GM21723 (cell line): ENCODE data around the gene SOX13.

Experiments
- ATAC-seq: cut with Tn5 transposase; IDR thresholded peaks from one replicate; pipeline ENCODE4 v1.9.1; 2021; ENCODE audit warnings: mild to moderate bottlenecking, moderate library complexity; ENCODE audit not compliant: unreplicated experiment

The SOX13 gene

DNA sequence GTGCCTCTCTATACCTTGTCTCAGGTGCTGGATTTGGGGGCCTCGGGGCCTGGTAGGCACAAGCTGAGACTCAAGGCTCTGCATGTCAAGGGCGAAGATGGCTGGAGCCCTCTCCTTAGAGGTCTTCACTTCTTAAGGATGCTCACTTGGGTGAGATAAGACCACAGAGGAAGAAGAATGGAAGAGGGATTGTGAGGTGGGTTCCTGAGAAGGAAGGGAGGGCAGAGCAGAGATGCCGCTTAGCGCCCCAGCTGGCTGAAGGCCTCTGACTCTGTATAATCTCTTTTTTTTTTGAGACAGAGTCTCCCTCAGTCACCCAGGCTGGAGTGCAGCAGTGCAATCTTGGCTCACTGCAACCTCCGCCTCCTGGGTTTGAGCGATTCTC, 32.2 kb downstream of the SOX13 start:
- no peak for ATAC-seq

DNA sequence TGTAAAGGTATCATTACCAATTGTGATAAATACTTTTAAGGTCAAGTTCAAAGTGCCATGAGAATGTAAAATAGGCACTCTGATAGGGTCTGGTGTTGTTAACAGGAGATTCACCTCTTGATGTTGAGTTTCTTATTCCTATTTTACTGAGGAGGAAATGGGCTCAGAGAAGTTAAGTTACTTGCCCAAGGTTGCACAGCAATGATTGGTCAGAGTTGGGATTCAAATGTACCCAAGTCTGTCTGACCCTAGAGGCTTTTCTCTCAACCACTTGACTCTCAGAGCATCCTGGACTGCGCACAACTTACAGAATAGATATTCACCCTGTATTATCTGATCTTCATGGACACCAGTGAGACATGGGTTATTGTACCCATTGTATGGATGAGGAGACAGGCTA, 33.9 kb downstream of the SOX13 start:
- ATAC-seq: no peak

DNA sequence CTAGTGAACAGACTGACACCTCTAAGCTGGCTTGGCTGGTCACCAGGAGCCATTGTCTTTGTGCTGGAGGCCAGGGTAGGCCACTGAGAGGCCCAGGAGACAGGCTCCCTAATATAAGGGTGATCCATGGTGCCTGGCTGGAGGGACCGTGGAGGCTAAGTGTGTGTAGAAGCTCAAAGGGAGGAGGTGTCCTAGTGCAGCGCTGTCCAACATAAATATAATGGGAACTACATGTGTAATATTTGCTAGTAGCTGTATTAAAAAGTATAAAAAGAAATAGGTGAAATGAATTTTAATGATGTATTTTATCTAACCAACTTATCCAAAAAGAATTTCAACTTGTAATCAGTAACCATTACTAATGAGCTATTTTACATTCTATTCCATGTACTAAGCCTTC, 35.0 kb downstream of the SOX13 start:
- no peak for ATAC-seq

DNA sequence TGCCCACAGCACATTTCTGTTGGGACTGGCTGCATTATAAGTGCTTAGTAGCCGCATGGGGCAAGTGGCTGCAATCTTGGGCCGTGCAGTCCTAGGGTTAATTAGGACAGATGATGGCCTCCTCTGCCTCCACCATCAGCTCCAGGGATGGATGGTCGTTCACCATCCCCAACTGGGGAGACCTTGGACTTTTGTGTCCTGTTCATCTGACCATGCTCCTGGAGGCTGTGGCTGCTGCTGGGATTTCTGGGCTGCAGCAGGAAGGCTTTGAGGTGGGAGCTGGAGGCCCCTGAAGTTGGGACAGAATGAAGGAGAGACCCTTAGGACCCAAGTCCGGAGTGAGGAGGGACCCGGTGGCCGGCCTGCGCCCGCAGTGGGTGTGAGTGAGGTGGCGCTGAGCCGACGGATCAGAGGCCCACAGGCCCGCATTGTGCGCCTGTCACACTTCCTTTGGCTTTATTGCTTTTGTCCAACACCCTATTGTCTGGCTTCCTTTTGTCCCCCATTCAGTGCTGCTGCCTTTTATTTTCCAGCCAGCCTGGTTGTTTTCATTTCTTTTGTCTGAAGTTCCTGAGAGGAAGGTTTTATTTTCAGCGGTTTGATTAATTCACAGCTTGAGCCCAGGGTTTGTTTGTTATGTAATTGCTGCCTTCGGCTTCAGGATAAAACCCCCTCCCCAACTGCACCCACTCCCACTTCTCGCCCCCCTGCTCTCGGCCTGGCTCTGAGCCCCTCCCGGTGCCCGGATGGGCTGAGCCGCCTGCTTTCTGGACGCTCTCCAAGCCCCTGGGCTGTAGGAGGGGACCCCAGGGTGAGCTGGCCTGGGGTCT, 35.6 kb downstream of the SOX13 start:
- no peak for ATAC-seq

DNA sequence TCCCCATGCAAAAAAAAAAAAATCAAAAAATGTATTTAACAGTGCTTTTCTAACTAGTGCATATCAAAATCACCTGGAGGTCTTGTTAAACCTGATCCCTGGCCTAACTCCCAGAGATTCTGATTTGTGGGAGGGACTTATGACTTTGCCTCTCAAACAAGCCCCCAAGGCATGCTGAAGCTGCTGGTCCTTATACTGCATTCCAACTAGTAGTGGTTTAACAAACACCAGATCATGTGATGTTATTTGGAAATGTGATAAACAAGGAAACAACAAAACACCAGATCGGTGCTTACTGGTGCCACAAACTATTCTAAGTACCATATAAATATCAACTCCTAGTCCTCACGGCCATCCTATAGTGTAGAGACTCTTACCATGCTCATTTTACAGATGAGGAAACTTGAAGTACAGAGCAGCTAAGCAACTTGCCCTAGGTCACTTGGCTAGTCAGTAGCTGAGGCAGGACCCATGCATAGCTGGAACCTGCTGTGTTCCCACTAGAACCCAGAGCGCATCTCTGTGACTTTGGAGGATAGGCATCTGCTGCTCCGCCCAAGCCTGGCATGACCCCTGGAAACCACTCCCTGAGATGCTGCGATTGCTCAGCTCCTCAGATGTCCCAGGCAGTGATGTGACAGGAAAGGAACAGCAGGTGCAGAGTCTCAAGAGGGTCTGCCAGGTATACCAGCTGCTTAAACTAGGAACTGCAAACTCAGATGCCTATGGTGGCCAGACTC, 38.1 kb downstream of the SOX13 start:
- ATAC-seq: no peak

DNA sequence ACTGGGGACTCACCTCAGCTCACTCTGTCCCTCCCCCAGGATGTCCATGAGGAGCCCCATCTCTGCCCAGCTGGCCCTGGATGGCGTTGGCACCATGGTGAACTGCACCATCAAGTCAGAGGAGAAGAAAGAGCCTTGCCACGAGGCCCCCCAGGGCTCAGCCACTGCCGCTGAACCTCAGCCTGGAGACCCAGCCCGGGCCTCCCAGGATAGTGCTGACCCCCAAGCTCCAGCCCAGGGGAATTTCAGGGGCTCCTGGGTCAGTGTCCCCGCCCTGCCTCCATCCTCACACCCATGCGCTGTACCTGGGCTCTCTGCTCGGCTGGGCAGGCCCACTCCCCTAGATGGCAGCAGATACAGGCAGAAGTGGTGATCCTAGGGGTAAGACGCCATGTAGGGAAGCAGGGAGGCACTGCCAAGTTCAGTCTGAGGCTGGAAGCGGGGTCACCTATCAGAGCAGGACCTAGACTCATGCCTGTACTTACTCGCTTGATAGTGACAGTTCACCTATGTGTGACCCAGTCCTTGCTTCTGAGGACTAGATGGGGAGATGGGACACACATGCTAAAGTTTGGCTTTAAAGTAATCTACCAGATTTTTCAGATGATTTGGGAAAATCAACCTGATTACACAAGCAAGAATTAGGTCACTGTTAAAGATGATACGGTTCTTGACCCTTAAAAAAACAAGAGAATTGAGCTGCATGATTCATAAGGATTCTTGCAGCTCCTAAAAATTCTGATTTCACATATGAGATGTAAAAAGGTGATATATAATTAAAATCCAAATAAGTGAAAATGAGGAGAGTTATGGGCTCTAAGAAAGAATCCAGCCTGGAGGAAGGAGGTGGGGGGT, 40.2 kb downstream of the SOX13 start:
- ATAC-seq: no peak

DNA sequence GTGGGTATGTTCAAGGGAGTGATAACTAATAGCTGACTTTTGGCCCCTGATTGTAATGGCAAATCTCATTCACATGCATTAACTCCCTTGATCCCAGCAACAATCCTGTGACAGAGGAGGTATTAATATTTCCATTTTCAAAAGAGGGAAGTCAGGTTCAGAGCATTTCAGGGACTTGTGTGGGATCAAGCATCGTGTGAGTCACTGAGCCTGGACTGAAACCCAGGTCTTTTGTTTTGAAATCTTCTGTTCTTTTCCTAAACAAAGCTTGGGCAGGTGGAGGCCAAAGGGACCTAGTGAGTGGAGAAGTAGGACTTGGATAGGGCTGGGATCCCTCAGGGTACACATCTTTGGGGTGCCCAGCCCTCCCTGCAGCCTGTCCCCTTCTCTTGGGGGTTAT, 41.0 kb downstream of the SOX13 start:
- ATAC-seq: no peak

DNA sequence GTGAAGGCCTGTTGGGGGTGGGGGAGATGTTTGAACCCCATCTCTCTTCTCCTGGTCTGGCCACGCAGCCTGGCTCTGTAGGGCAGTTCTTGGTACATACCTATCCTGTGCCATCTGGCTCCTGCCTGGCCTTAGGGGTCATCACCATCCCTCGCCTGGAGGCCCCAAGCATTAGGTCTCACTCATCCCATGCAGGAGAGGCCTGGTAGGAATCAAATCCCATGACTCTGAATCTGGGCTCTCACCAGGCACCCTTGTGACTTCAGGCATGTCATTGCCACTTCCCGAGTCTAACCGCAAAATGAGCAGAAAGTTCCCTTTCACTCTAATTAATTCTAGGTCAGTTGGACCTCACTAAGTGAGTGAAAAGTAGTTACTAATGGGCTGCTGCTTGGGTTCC, 41.7 kb downstream of the SOX13 start:
- ATAC-seq: no peak

DNA sequence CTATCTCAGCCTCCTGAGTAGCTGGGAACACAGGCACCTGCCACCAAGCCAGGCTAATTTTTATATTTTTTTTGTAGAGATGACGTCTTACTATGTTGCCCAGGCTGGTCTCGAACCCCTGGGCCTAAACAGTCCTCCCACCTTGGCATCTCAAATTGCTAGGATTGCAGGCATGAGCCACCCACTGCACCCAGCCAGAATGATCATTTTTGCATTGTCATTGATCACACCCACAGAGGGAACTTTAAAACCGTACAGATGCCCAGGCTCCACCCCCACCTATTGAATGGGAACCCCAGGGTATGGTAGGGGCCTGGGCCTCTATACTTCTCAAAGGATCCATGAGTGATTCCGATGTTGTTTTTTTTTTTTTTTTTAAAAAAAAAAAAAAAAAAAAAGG, 42.2 kb downstream of the SOX13 start:
- ATAC-seq: no peak

DNA sequence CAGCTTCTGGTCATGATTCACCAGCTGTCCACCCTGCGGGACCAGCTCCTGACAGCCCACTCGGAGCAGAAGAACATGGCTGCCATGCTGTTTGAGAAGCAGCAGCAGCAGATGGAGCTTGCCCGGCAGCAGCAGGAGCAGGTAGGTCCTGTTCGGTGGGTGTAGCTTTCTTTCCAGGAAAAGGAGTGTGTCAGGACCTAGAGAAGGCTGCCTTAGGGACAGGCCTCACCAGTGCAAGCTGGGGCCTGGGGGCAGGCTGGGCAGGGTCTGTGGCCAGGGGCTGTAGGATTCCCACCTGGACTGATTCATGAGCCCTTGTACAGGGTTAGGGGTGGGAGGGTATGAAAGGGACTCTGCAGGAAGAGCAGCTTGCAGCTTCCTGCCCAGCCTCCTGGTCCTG, 43.6 kb downstream of the SOX13 start:
- no peak for ATAC-seq

DNA sequence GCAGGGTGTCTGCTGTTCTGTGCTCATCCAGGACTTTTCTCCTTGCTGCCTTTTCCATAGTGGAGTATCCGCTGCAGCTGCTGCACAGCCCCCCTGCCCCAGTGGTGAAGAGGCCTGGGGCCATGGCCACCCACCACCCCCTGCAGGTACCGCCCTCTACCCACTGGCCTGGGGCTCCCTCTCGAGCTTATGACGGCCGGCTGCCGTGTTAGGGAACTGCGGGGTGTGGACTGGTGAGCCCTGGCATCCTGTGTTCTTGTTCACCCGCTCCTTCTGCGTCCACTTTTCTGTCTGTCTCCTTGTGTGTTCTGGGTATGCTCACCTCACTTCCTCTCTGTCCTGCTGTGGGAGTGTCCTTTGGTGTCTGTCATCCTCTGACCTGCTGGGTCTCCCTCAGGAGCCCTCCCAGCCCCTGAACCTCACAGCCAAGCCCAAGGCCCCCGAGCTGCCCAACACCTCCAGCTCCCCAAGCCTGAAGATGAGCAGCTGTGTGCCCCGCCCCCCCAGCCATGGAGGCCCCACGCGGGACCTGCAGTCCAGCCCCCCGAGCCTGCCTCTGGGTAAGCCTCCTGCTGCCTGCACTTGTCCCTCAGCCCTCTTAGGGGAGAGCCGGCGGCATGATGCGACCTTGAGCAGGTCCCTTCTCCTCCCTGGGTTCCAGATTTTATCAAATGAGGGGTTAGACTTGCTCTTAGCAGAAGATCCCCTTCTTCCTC, 49.1 kb downstream of the SOX13 start:
- ATAC-seq: no peak

DNA sequence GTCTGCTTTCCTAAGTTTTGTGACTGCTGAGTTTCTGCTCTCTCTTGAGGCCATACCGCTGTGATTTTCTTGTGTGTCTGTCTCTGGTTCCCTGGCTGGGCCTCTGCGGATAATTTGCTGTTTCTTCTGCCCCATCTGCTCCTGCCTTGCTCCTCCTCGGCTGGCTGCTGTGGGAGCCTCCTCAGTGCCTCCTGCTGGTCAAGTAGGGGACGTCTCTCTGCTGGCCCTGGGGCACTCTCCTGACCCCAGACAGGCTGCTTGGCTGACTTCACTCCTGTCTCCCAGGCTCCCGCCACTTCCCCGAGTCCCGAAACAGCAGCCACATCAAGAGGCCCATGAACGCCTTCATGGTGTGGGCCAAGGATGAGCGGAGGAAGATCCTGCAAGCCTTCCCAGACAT, 50.5 kb downstream of the SOX13 start:
- no peak for ATAC-seq

DNA sequence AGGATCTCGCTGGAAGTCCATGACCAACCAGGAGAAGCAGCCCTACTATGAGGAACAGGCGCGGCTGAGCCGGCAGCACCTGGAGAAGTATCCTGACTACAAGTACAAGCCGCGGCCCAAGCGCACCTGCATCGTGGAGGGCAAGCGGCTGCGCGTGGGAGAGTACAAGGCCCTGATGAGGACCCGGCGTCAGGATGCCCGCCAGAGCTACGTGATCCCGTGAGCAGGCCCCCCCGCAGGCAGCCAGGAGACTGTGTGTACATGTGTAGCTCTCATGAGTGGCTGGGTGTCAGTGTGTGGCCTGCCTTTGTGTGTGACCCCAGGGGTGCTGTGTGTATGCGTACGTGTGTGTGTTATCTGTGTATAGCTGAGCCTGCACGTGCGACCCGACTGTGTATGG, 51.7 kb downstream of the SOX13 start:
- ATAC-seq: no peak

DNA sequence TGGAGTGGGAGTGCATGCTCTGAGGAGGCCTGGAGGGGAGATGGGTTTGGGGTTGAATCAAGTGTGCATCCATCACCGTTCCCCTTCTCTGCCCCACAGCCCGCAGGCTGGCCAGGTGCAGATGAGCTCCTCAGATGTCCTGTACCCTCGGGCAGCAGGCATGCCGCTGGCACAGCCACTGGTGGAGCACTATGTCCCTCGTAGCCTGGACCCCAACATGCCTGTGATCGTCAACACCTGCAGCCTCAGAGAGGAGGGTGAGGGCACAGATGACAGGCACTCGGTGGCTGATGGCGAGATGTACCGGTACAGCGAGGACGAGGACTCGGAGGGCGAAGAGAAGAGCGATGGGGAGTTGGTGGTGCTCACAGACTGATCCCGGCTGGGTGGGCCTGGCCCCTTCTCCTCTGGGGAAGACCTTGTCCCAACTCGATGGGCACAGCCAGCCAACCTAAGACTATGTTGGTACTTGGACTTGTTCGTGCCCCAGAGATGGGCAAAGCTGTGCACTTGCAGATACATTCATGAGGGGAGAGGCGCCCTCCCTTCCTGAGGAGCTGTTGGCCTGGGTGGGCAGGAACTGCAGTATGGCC, 52.9 kb downstream of the SOX13 start:
- no peak for ATAC-seq

DNA sequence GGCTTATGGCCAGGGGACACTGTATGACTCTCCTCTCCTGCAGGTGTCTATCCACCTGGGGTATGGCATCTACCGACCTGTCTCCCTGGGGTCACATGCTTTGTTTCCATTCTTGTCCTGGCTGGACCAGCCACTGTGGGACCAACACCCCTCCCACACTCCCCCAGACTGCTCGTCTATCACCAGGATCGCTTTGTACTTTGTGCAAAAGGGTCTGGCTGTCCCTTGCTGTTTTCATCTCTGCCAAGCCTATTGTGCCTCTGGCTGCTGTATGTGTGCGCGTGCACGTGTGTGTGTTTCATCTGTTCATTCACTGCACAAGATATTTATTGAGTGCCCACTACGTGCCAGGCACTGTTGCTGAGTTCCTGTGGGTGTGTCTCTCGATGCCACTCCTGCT, 53.5 kb downstream of the SOX13 start:
- ATAC-seq: no peak

DNA sequence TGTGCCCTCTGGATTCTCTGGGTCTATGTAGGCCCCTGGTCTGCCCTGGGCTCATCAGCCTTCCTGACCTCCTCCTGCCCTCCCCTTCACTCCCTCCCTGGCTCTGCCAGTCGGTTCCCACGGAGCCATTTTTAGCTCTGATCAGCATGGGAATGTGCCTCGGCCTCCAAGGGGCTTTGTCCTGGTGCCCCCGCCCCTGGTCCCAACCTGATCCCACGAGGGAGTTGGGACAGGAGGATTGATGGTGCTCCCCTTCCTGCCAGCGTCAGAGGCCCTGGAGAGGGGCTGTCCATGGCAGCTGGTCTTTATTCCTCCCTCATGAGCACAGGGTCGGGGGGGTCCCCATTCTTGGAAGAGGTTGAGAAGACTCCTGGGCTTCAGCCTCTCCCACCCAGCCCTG, 54.0 kb downstream of the SOX13 start:
- ATAC-seq: no peak

DNA sequence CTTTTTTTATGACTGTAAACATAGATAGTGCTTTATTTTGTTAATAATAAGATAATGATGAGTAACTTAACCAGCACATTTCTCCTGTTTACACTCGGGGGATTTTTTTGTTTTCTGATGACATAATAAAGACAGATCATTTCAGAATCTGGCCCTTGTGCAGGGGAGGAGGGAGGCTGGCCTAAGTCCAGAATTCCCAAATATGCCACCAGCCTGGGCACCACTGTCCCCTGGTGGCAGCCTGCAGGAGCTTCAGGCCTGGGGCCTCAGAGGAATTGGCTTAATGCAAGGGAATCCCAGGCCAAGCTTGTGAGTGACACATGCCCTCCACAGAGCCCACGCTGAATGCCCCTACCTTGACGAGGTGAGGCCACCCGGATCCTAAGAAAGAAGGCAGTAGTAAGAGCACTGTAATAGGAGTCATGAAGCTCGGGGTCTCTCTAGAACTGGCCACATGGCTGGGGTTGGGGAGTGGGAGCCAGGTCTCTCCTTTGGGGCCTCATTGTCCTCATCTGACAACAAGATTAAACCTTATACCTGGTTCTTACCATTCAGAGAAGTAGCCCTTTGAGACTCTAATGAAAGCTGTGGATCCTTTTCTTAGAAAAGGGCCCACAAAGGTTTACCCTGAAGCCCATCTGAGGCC, 54.8 kb downstream of the SOX13 start:
- ATAC-seq: no peak

DNA sequence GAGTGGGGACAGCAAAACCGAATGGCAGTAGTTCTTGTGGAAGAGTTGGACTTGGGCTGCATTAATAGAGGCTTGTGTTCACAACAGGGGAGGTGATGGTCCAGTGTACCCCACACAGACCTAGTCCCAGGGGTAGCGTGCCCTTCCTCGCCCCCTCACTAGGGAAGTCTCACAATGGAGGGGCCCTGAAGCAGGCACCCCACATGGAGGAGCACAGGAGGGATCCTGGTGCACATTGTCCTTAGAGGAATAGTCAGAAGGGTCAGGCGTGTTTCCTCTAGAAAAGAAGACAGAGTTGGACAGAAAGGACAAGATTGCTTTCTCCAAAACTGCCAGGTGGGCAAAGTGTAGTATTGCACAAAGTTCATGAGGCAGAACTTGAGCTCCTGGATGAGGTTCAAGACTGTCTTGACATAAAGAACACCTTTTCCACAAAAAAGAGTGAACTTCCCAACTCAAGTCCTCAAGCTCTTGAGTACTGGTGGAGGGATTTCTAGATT, 55.6 kb downstream of the SOX13 start:
- no peak for ATAC-seq

DNA sequence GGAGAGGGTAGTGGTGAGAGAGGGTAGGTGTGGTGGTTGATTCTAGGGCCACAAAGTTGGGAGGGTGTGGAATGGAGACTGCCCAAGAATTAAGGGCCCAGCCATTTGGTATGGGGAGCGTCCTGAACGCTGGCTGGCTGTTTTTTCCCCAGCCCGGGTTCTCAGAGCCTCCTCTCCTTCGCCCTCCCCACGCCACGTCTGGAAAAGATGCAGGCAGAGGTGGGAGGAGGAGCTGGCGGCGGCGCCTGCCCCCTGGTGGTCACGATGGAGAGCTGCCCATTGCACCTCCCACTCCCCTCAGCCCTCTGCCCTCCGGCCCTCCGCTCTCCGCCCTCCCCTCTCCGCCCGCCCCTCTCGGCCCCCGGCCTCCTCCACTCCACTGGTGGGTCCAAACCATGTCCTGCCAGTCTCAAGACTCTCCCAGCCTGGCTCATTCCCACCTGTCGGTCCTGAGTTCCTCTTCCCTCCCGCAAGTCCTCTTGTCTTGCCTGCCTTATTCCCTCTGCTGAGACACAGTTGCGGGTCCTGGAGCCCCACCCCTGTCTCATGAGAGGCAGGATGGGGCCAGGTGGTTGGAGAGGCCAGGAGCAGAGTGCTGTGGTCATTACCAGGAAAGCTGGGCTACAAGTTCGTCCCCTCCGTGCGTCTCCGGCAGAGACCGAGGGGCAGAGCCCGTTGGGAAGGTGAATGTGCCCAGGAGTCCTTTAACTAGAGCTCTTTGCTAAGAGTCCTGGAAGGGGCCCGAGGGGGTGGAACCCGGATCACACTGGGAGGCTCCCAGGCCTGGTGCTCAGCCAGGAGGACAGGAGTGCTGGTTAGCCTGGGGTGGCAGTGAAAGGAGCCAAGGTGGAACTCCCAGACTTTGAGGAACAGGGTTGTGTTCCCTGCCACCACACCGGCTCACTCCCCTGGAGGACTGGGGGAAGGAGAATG, 56.3 kb downstream of the SOX13 start:
- ATAC-seq: peak; percentile 60
